ENCODE data around the gene CLK4.

CLK4 gene

DNA sequence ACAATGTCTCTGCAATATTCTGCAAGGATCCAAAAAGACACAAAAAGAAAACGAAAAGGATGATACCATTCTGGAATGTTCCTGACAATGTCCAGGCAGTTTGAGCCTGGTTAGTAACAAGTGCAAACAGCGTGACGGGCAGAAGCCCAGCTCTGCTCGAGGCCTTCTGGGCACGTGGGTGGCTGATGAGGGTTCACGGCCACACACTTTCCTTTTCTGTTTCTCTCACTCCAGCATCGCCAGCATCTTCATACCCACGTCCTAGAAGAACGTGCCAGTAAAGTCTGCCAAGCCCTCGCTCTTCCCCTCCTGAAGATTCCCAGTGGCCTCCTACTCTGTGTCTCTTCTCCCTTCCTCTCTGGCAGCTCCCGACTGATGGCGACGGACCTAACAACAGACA is 73.3 kb downstream of the CLK4 start:
- no peak for DNase-seq

All from right kidney (tissue), 1 donor.